IMR-90 (cell line): ENCODE measurements around the gene PPEF2. TPM values are rescaled to one million over a fixed set of nuclear protein-coding genes. Genes with fewer than 3 reads are reported as not detected.

Experiments
- ATAC-seq: fragments of 200-7000 bp; cut with Tn5 transposase; 2 replicates; pipeline ENCODE4 v1.9.1; 2020; ENCODE audit warnings: low read depth, mild to moderate bottlenecking, moderate library complexity
- BruUV-seq: library from RNA; stranded (reverse); fragments of 400-500 nt; replicated peaks from 2 replicates; lab custom pipeline; 2021; lab: Mats Ljungman, UMichigan
- CTCF ChIA-PET: fragments of 300-600 bp; formaldehyde crosslinking; extraction: SDS; loops from one replicate; lab custom pipeline; 2021; ENCODE audit warnings: antibody characterized with exemption; lab: Yijun Ruan, JAX
- POLR2A ChIA-PET: fragments of 300-600 bp; sonication (Branson Sonifier 250); formaldehyde crosslinking; loops from one replicate; lab custom pipeline; 2022; ENCODE audit warnings: antibody characterized with exemption; ENCODE audit not compliant: unreplicated experiment; lab: Charles Lee
- DNase-seq: peaks from one replicate; pipeline ENCODE4 v3.0.0; 2013
- H2AFZ ChIP-seq: replicated peaks from 2 replicates; pipeline ENCODE3; 2013; ENCODE audit warnings: low read length, mild to moderate bottlenecking; ENCODE audit not compliant: poor library complexity
- H2AK5ac ChIP-seq: 2 replicates; pipeline ENCODE4 v1.6.1; 2013; ENCODE audit warnings: low read depth, low read length, inconsistent platforms
- H2AK9ac ChIP-seq: replicated peaks from 2 replicates; pipeline ENCODE3; 2013; ENCODE audit warnings: mild to moderate bottlenecking, low read depth, low read length, moderate library complexity; ENCODE audit not compliant: poor library complexity
- H2BK120ac ChIP-seq: 2 replicates; pipeline ENCODE4 v1.6.1; 2013; ENCODE audit warnings: low read depth, low read length, inconsistent platforms
- H2BK15ac ChIP-seq: 3 replicates; pipeline ENCODE4 v1.6.1; 2013; ENCODE audit warnings: low read depth, low read length, inconsistent platforms
- H2BK20ac ChIP-seq: 2 replicates; pipeline ENCODE4 v1.6.1; 2013; ENCODE audit warnings: low read depth, mild to moderate bottlenecking, inconsistent platforms, low read length, moderate library complexity
- H2BK5ac ChIP-seq: 2 replicates; pipeline ENCODE4 v1.6.1; 2013; ENCODE audit warnings: mild to moderate bottlenecking, low read depth, low read length, inconsistent platforms; ENCODE audit not compliant: poor library complexity, severe bottlenecking
- H3K14ac ChIP-seq: replicated peaks from 2 replicates; pipeline ENCODE4 v1.6.1; 2013; ENCODE audit warnings: low read depth, low read length, inconsistent platforms
- H3K18ac ChIP-seq: 2 replicates; pipeline ENCODE4 v1.6.1; 2013; ENCODE audit warnings: low read depth, low read length, control low read depth
- H3K23ac ChIP-seq: 2 replicates; pipeline ENCODE4 v1.6.1; 2013; ENCODE audit warnings: low read depth, low read length, inconsistent platforms
- H3K27ac ChIP-seq: 2 replicates; pipeline ENCODE4 v1.5.1; 2013; ENCODE audit warnings: mild to moderate bottlenecking, control low read depth, low read length; ENCODE audit not compliant: insufficient read depth
- H3K27me3 ChIP-seq: 2 replicates; pipeline ENCODE4 v1.6.1; 2013; ENCODE audit warnings: low read length; ENCODE audit not compliant: control insufficient read depth, insufficient read depth
- H3K36me3 ChIP-seq: 2 replicates; pipeline ENCODE4 v1.6.1; 2013; ENCODE audit warnings: low read length, mixed read lengths; ENCODE audit not compliant: control insufficient read depth, insufficient read depth
- H3K4ac ChIP-seq: 2 replicates; pipeline ENCODE4 v1.6.1; 2013; ENCODE audit warnings: low read depth, low read length, inconsistent platforms
- H3K4me1 ChIP-seq: 2 replicates; pipeline ENCODE4 v1.6.1; 2013; ENCODE audit warnings: low read length, mixed read lengths; ENCODE audit not compliant: control insufficient read depth, insufficient read depth
- H3K4me2 ChIP-seq: 2 replicates; pipeline ENCODE4 v1.6.1; 2013; ENCODE audit warnings: low read depth, mild to moderate bottlenecking, control low read depth, low read length, moderate library complexity
- H3K4me3 ChIP-seq: 2 replicates; pipeline ENCODE4 v1.5.1; 2013; ENCODE audit warnings: low read depth, mild to moderate bottlenecking, control low read depth, low read length, moderate library complexity; ENCODE audit not compliant: insufficient read depth
- H3K56ac ChIP-seq: 2 replicates; pipeline ENCODE4 v1.6.1; 2013; ENCODE audit warnings: low read length, inconsistent platforms; ENCODE audit not compliant: insufficient read depth; ENCODE audit errors: extremely low read depth
- H3K79me1 ChIP-seq, 2 experiments: 2 replicates each; pipeline ENCODE4 v1.6.1; 2013; ENCODE audit warnings: low read length in 2 of 2, inconsistent platforms in 1 of 2, low read depth in 1 of 2
- H3K9ac ChIP-seq: 2 replicates; pipeline ENCODE4 v1.6.1; 2013; ENCODE audit warnings: low read depth, low read length, control low read depth
- H3K9me1 ChIP-seq: 2 replicates; pipeline ENCODE4 v1.6.1; 2013; ENCODE audit warnings: low read length, inconsistent platforms; ENCODE audit not compliant: insufficient read depth
- H3K9me3 ChIP-seq: 2 replicates; pipeline ENCODE4 v1.6.1; 2013; ENCODE audit warnings: low read length; ENCODE audit not compliant: control insufficient read depth, insufficient read depth
- H4K20me1 ChIP-seq: 2 replicates; pipeline ENCODE4 v1.6.1; 2013; ENCODE audit warnings: low read length, inconsistent platforms; ENCODE audit not compliant: insufficient read depth
- H4K5ac ChIP-seq: 2 replicates; pipeline ENCODE4 v1.6.1; 2013; ENCODE audit warnings: mild to moderate bottlenecking, low read depth, low read length, control low read depth
- H4K8ac ChIP-seq, 2 experiments: 2 replicates each; pipeline ENCODE4 v1.6.1; 2013; ENCODE audit warnings: low read depth in 2 of 2, low read length in 2 of 2, control low read depth in 1 of 2, inconsistent platforms in 1 of 2
- H4K91ac ChIP-seq: 2 replicates; pipeline ENCODE4 v1.6.1; 2013; ENCODE audit warnings: low read depth, low read length, inconsistent platforms; ENCODE audit not compliant: insufficient read depth
- BHLHE40 ChIP-seq: fragments of 150-350 bp; IDR thresholded peaks from 2 replicates; pipeline ENCODE4 v1.6.1; 2016; ENCODE audit warnings: mild to moderate bottlenecking, low read depth, low read length
- CEBPB ChIP-seq: IDR thresholded peaks from 2 replicates; pipeline ENCODE4 v1.6.1; 2012; ENCODE audit warnings: low read depth, low read length, improper control_type of control experiment
- FOS ChIP-seq: fragments of 150-350 bp; IDR thresholded peaks from 2 replicates; pipeline ENCODE4 v1.6.1; 2016; ENCODE audit warnings: low read depth, low read length
- MAFK ChIP-seq: IDR thresholded peaks from 2 replicates; pipeline ENCODE4 v1.6.1; 2012; ENCODE audit warnings: low read depth, low read length, improper control_type of control experiment
- MAZ ChIP-seq: IDR thresholded peaks from 2 replicates; pipeline ENCODE4 v1.6.1; 2012; ENCODE audit warnings: low read depth, mild to moderate bottlenecking, low read length, improper control_type of control experiment, moderate library complexity, borderline replicate concordance
- MXI1 ChIP-seq: IDR thresholded peaks from 2 replicates; pipeline ENCODE4 v1.6.1; 2012; ENCODE audit warnings: low read depth, mild to moderate bottlenecking, low read length, moderate library complexity, borderline replicate concordance
- NFE2L2 ChIP-seq: fragments of 150-350 bp; IDR thresholded peaks from 2 replicates; pipeline ENCODE4 v1.6.1; 2016; ENCODE audit warnings: low read depth, mild to moderate bottlenecking, low read length
- POLR2A ChIP-seq: IDR thresholded peaks from 2 replicates; pipeline ENCODE4 v1.6.1; 2012; ENCODE audit warnings: mild to moderate bottlenecking, low read depth, low read length
- RAD21 ChIP-seq: IDR thresholded peaks from 2 replicates; pipeline ENCODE4 v1.6.1; 2012; ENCODE audit warnings: low read length, improper control_type of control experiment
- RCOR1 ChIP-seq: IDR thresholded peaks from 2 replicates; pipeline ENCODE4 v1.6.1; 2012; ENCODE audit warnings: mild to moderate bottlenecking, low read length, improper control_type of control experiment; ENCODE audit not compliant: insufficient replicate concordance
- RFX5 ChIP-seq: IDR thresholded peaks from 2 replicates; pipeline ENCODE4 v1.8.0; 2012; ENCODE audit warnings: low read depth, mild to moderate bottlenecking, low read length, moderate library complexity
- SMC3 ChIP-seq: fragments of 150-350 bp; IDR thresholded peaks from 2 replicates; pipeline ENCODE4 v1.6.1; 2016; ENCODE audit warnings: low read depth, mild to moderate bottlenecking, antibody characterized with exemption, low read length, moderate library complexity
- WGBS, 2 experiments: methylation state at CpG; one replicate each; pipeline versions ENCODE4 v1.1.5 to v1.1.7; 2013; ENCODE audit warnings: missing lambda C conversion rate in 2 of 2; ENCODE audit not compliant: insufficient read length in 1 of 2; ENCODE audit errors: extremely low coverage in 2 of 2; 5-methylcytosine and 5-hydroxymethylcytosine counted together
- dilution Hi-C: fragments of 300-500 bp; cut with HindIII; formaldehyde crosslinking; loops from one replicate; pipeline ENCODE4 v1.14.3; 2018; ENCODE audit warnings: low sequenced_read_pairs; ENCODE audit not compliant: unreplicated experiment
- in situ Hi-C: fragments of 300-500 bp; cut with MboI; formaldehyde crosslinking; loops from 3 replicates; pipeline ENCODE4 v1.14.3; 2019; ENCODE audit warnings: low sequenced_read_pairs, inconsistent platforms, mixed read lengths
- intact Hi-C: fragments of 100-400 bp; cut with micrococcal nuclease; formaldehyde crosslinking; loops from 2 replicates; pipeline ENCODE4 v1.10.0; 2022
- polyA plus RNA-seq, 3 experiments: library from polyadenylated mRNA; depleted of rRNA; stranded (reverse); fragments of >200 nt; gene quantifications; 2 replicates each; pipeline ENCODE4 v1.2.3, GENCODE V29; 2012; ENCODE audit warnings: low replicate concordance in 1 of 3
- total RNA-seq: library from RNA; depleted of rRNA; stranded (reverse); fragments of >200 nt; gene quantifications from 2 replicates; pipeline ENCODE4 v1.2.3, GENCODE V29; 2012
- TF ChIP-seq, protein P1 (sequence below): conservative IDR thresholded peaks from 2 replicates; pipeline ENCODE4 v1.5.1; 2012; ENCODE audit warnings: mild to moderate bottlenecking, low read depth, low read length, improper control_type of control experiment

PPEF2 gene
- total and polyA plus RNA-seq, 2 of the 4 experiments (the other 2 are of a cell fraction) = not detected

DNA sequence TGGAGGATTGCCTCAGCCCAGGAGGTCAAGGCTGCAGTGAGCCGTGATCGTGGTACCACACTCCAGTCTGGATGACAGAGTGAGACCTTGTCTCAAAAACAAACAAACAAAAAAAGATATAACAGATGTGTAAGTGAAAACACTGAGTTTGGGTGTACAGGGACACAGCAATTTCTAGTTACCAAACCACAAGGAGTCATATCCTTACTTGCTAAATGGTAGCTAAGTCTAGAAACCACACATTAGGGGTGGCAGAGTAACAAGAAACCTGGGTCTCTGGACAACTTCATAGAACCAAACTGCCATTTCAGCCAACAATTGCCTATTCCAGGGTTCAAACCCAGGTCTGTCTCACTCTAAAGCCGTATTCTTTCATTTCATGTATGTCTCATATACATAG is 20.8 kb downstream of the PPEF2 start:
- no TSS peak for BruUV-seq
- no peaks in the 10 kb centered on the region for H3K9me3 ChIP-seq
- ChIA-PET POLR2A (no interaction called here), CTCF (no interaction called here)
- no peak overlapping the region for H3K4me2 ChIP-seq
- no peaks in the 10 kb centered on the region for H3K79me1 ChIP-seq
- no peak overlapping the region for H3K4ac ChIP-seq
- TF ChIP-seq RAD21 (no peak), CEBPB (no peak), MAFK (no peak), FOS (no peak), MAZ (no peak), RCOR1 (no peak), RFX5 (no peak), POLR2A (no peak), SMC3 (no peak), BHLHE40 (no peak), NFE2L2 (no peak), MXI1 (no peak)
- TF ChIP-seq, protein P1, sequence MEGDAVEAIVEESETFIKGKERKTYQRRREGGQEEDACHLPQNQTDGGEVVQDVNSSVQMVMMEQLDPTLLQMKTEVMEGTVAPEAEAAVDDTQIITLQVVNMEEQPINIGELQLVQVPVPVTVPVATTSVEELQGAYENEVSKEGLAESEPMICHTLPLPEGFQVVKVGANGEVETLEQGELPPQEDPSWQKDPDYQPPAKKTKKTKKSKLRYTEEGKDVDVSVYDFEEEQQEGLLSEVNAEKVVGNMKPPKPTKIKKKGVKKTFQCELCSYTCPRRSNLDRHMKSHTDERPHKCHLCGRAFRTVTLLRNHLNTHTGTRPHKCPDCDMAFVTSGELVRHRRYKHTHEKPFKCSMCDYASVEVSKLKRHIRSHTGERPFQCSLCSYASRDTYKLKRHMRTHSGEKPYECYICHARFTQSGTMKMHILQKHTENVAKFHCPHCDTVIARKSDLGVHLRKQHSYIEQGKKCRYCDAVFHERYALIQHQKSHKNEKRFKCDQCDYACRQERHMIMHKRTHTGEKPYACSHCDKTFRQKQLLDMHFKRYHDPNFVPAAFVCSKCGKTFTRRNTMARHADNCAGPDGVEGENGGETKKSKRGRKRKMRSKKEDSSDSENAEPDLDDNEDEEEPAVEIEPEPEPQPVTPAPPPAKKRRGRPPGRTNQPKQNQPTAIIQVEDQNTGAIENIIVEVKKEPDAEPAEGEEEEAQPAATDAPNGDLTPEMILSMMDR = no peak
- no peak overlapping the region for H2BK5ac ChIP-seq
- H3K23ac ChIP-seq = no peak overlapping the region
- DNase-seq (no peak), ATAC-seq (no peak)
- H2AFZ ChIP-seq = no peak overlapping the region
- dilution Hi-C loops (no loop called here), in situ Hi-C loops (no loop called here), intact Hi-C loops (no loop called here)
- no peak overlapping the region for H3K18ac ChIP-seq
- H2BK20ac ChIP-seq = no peak overlapping the region
- H2BK120ac ChIP-seq = no peak overlapping the region
- H3K4me3 ChIP-seq = no peak overlapping the region
- H3K56ac ChIP-seq = no peak overlapping the region
- H4K5ac ChIP-seq = no peak overlapping the region
- no CpG with 5 or more reads among the region's 3 CpGs for WGBS, 2 experiments
- H3K27ac ChIP-seq = no peak overlapping the region
- H3K14ac ChIP-seq = no peak overlapping the region
- no peaks in the 10 kb centered on the region for H4K20me1 ChIP-seq
- no peak overlapping the region for H2BK15ac ChIP-seq
- peaks cover 17% of the 10 kb centered on the region for H3K27me3 ChIP-seq
- no peaks in the 10 kb centered on the region for H3K9me1 ChIP-seq
- no peak overlapping the region for H3K9ac ChIP-seq
- H3K4me1 ChIP-seq = no peaks in the 10 kb centered on the region
- H4K91ac ChIP-seq = no peak overlapping the region
- no peak overlapping the region for H2AK5ac ChIP-seq
- no peak overlapping the region for H4K8ac ChIP-seq
- H3K36me3 ChIP-seq = no peaks in the 10 kb centered on the region
- no peak overlapping the region for H2AK9ac ChIP-seq
